ENCODE data around the gene CCDC177. TPM values are rescaled to one million over a fixed set of nuclear protein-coding genes. Genes with fewer than 3 reads are reported as not detected.
"Not testable (repeated sequence)": the region's sequence is repeated elsewhere in the genome, so short reads cannot be mapped to it uniquely, and the experiment has no call there.

The CCDC177 gene
- total RNA-seq, 1 experiment from 2014 or later = not detected

DNA sequence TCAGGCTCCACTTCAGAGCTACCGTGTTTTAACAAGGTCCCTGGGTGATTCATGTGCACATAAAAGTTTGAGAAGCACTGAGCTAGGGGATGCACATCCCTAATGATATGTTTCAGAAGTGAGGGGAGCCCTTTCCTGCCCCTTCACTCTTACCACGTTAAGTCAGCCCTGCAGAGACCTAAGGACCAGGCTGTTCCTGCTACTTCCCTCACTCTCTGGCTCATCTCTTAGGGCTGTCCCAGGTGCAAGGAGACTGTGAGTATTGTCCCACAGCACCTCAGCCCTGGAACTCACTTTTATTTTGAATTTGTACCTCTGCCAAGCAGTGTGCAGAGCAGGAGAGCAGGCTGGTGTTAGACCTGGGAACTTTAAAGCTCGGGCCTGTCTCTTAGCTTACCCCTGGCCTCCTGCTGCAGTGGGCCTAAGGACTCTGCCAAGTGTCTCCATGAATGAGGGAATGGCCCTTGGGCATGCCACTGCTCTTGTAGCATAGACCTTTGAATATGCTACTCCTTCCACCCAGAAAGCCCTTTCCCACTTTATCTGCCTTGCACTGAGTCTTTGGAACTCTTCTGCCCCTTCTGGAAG is 25.7 kb upstream of the CCDC177 start:
- no peak for DNase-seq (ENCODE audit: low read depth)

DNA sequence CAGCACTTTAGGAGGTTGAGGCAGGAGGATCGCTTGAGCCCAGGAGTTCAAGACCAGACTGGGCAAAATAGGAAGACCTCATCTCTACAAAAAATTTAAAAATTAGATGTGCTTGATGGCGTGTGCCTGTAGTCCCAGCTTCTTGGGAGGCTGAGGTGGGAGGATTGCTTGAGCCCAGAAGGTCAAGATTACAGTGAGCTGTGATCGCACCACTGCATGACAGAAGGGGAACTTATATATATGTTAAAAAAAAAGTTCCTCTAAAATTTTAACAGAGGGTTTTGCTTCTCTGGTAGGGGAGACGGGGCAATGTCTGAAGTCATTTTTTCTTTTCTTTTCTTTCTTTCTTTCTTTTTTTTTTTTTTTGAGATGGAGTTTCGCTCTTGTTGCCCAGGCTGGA is 24.8 kb upstream of the CCDC177 start:
- DNase-seq (ENCODE audit: low read depth) = not testable (repeated sequence)

DNA sequence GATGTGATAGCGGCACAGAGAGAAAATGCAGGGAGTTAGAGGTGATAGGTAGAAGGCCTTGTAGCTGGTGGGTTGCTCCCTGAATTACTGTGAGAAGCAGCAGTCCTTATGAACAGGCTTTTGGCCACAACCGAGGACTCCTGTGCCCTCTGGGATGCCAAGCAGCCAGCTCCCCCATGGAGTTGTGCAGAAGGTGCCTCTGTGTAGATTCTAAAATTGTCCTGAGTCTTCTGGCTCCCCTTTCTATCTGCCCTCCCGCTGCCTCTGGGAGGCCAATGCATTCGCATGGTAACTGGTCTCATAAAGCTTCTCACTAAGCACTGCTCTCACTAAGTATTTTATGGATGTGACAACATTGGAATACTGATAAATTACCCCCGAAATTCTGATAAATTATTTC is 20.7 kb upstream of the CCDC177 start:
- DNase-seq (ENCODE audit: low read depth) = no peak

DNA sequence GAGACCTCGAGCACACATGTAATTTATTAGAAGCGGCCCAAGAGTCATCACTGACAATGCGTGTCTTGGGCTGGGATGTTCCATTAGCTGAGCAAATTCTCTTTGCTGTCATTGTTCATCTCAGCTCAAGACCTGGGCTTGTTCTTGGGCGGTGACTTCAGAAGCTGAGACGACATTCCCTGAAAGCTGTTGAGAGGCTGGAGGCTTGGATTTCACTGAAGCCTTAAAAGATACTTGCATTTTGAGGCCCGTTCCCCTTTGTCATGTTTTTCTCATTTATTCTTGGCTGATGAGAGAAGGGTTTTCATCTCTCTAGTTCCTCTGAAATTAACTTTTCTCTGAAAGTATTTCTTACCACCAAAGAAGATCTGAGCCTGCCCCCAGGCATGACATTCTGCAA is 20.2 kb upstream of the CCDC177 start:
- no peak for DNase-seq (ENCODE audit: low read depth)

DNA sequence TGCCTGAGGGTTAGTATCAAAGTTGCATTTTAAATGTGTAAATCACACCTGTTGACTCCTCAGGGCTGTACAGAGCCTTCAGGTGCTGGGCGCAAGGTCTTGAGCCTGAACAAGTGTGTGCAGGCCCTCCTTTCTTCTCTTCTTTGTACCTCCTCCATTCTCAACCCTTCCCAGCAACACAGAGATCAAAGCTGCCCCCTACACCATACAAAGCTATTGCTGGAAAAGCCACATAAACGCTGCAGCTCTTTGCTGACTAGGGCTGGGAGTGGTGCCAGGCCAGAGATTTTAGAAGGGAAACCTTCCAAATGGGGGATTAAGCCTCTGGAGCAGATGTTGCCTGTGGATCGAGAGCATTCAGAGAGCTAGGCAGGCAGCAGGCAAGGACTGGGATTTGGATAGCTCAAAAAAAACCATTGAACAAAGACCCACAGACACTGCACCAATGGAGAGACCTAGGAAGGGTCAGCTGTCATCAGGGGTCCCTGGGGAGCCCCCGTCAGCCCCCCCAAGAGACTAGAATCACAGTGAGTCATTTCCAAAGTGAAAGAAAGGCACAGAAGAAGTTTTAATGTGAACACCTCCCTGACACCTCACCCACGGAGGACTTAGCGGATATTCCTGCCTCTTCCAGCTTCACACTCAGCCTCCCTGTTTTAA is 18.5 kb upstream of the CCDC177 start:
- peak; percentile 50 for DNase-seq (ENCODE audit: low read depth)

DNA sequence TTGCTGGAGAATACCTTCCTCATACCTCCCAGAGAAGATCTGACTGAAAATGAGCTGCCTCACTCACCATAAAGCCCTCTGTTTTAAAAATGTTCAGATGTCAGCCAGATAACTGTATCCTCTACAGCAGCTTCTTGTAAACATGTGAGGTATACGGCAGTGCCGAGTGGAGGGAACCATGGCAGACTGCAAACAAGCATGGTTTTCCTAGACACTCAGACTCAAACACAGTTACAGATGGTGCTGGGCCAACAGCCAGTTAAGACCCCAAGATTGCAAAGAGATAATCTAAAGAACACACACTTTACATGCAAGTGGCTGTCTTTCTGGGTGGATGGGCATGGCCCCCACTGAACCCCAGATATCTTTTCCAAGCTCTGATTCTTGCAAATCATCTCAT is 16.6 kb upstream of the CCDC177 start:
- no peak for DNase-seq (ENCODE audit: low read depth)

DNA sequence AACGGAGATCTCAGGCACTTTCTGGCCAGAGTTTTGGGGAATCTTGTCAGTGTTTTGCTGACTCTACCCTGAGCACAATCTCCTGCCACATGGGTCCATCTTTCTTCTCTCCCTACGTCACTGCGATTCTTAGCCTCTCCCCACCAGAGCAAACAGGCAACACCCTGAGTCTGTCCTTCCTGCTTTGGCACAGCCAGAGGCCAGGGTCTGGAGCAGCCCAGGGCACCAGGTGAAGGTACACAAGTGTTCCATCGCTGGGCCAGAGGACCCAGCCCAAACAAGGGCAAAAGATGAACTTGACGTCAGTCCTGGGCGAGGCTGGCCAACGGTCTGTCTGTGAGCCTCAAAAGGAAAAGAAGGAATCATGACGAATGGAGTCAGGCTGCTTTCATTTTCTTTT is 12.7 kb upstream of the CCDC177 start:
- DNase-seq (ENCODE audit: low read depth) = no peak

DNA sequence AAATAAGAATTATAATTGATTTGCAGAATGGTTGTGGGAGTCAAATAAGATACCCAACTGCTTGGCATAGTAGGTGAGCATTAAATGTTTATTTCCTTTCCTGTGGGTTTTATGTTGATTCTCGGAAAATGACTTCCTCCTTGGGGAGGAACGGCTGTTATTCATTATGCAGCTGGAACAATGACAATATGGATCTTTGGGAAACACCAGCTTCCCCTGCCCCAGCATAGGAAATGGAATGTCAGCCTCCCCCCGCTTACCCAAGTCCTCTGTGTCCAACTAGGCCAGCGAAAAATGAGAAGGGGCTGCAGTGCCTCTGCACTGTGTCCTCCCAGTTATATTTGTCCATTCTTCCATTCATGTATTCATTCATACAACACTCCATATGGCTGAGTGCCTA is 11.7 kb upstream of the CCDC177 start:
- DNase-seq (ENCODE audit: low read depth) = no peak

DNA sequence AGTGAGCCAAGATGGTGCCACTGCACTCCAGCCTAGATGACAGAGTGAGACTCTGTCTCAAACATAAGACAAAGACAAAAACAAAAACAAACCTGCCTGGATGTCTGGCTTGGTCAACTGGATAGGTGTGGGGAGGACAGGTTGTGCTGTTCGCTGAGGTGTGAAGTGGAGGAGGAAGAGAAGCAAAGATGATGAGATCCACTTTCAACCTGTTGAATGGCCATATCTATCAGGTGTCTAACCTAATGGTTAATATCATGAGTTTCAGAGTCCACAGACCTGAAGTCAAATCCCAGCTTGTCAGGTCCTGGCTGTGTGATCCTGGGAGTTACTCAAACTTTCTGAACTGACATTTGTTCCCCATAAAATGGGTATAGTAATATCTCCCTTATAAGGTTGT is 9.7 kb upstream of the CCDC177 start:
- DNase-seq (ENCODE audit: low read depth) = no peak

DNA sequence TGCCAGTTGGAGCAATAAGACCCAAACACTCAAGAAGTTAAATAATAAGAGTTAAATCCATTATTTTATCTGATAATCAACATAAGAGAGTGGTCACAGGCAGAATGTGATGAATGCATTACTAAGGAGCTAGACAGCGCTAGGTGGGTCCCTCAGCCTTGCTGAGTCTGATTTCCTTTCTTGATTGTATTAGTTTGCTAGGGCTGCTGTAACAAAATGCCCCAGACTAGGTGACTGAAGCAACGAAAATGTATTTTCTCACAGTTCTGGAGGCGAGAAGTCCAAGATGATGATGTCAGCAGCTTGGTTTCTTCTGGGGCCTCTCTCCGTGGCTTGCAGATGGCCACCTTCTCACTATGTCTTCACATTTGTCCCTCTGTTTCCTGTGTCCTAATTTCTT is 8.2 kb upstream of the CCDC177 start:
- no peak for DNase-seq (ENCODE audit: low read depth)

DNA sequence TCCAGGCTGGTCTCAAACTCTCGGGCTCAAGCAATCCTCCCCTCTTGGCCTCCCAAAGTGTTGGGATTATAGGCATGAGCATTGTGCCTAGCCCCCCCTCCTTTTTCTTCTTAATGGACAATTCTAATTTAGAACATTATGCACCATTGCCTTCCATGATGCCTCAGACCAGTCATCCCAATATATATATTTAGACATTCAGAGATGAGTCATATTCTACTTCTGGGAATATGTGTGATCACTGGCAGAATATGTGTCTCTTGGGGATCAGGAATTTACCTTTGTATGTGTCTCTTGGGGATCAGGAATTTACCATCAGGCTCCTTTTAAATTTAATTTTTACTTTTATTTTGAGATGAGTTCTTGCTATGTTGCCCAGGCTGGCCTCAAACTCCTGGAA is 7.5 kb upstream of the CCDC177 start:
- DNase-seq (ENCODE audit: low read depth) = no peak

DNA sequence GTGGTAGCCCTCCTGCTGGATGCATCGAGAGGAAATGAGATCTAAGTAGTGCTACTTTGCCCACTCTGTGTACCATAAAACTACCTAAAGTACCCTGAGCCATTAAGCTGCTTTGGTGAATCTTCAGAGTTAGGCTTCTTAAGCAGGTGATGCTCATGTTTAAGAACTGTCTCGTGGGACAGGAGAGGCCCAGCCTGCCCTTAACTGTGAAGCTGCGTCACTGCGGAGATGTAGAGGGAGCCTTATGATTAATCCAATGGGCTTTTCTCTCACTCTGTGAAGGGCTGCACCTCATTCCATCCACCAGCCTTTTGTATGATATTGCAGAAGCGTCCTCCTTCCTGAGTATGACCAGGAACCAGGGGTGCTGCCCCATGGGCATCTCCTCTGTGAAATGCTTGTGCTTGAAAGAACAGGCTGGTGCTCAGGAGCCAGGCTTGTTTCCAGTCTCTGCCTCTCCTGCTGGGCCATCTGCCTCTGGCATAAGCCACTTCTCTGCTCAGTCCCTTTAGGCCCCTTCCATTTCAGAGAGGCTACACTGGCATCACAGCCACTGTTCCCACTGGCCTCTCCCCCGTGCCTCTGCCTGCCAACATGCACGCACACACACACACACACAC is 6.8 kb upstream of the CCDC177 start:
- no peak for DNase-seq (ENCODE audit: low read depth)

DNA sequence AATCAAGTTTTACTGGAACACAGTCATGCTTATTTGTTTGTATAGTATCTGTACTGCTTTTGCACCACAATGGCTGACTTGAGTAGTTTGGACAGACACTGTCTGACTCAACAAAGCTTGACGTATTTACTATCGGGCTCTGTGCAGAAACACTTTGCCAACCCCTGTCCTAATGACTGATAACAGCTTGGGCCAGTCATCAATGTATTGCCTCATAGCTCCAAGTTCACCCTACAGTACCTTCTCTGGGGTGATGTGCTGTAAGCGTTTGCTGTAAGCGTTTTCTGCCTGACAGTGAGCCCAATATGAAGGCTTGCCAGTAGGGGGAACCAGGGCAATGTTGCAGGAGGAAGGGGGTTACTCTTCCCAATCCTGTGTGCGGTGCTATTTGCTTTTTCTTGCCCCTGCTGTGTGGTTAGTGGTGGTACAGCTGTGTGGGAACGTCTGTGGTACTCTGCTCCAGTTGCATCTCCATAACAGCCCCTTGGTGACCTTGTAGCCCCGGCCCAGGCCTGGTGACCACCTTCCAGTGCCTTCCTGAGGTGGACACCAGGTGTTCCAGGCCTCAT is 5.4 kb upstream of the CCDC177 start:
- peak; percentile 54 for DNase-seq (ENCODE audit: low read depth)

DNA sequence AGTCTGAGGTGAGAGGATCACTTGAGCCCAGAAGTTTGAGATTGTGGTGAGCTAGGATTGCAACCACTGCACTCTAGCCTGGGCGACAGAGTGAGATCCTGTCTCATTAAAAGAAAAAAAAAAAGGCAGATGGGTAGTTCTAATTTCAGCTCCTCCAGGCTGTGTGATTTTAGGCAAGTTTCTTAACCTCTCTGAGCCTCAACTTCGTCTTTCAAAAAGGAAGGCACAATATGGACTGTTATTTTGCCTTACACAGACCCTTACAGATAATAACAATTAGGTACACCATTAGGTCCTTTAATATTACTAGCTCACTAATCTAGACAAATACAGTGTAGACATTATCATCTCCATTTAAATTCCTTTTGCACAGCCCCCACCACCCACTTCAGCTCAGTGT is 4.8 kb upstream of the CCDC177 start:
- no peak for DNase-seq (ENCODE audit: low read depth)

DNA sequence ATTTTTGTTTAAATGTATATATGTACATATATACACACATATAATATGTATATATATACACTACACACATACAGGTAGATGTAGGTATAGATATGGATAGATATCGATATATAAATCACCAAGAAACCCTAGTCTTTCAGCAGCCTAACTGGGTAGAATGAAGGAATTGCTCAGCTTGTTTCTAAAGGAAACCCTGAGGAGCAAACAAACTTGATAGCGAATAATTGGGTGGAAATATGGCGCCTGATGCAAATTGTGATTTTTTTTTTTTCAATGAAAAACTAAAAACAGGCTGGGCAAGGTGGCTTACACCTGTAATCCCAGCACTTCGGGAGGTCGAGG is 254 bp upstream of the CCDC177 start:
- DNase-seq (ENCODE audit: low read depth) = no peak

DNA sequence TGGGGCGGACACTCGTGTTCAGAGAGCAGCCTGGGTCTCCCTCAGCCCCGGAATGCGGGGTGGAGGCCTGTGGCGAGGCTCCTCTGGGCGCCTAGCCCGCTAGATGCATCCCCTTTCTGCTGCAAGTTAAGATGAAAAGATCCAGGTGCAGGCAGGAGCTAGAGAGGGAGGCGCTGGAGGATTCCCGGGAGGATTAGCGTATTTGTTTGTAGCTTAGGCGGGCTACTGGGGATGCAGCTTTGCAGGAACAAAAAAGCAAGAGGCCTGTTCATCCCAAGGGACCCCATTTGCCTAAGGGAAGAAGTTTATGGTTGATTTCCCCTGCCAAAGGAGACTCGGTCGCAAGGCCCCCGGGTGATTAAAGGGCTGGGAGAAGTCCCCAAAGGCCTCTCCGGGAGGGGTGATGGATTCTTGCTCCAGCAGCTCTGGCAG is 824 bp downstream of the CCDC177 start:
- DNase-seq (ENCODE audit: low read depth) = no peak

DNA sequence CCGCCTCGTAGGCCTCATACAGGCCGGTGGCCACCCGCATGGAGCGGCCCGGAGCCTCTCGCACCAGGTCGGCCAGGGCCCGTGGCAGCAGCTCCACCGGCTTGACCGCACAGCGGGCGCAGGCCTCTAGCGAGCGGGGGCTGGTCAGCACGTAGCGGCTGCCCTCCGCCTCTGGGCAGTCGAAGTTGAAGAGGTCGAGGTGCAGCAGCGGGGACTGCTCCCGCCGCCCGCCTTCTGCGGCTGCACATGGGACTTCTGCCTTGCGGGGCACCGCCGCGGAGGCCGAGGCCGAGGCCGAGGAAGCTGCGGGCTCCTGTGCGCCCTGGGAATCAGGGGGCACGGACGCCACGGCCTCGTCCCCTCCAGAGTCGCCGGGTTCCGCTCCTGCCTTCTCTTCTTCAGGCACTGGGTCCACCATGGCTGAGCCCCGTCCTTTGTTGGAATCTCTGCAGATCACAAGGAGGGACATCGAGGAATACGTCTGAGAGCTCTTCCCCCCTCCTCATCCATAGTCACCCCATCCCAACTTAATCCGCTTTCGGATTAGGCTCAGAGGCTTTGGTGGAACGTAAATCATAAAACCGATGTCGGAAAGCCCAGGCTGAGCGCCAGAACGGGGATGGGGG is 1.4 kb downstream of the CCDC177 start:
- no peak for DNase-seq (ENCODE audit: low read depth)

DNA sequence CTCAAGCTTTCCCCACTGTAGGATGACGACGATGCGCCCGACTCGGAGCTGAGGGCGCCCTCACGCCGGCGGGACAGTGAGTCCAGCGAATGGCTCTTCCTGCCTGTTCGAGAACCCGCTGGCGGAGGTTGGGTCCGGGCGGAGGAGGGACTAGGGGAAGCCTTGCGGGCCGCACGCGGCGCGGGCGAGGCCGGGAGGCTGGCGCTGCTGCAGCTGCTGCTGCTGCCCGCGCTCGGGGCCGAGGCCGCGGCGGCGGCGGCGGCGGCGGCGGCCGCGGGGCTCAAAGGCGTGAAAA is 1.9 kb downstream of the CCDC177 start:
- DNase-seq (ENCODE audit: low read depth) = no peak

DNA sequence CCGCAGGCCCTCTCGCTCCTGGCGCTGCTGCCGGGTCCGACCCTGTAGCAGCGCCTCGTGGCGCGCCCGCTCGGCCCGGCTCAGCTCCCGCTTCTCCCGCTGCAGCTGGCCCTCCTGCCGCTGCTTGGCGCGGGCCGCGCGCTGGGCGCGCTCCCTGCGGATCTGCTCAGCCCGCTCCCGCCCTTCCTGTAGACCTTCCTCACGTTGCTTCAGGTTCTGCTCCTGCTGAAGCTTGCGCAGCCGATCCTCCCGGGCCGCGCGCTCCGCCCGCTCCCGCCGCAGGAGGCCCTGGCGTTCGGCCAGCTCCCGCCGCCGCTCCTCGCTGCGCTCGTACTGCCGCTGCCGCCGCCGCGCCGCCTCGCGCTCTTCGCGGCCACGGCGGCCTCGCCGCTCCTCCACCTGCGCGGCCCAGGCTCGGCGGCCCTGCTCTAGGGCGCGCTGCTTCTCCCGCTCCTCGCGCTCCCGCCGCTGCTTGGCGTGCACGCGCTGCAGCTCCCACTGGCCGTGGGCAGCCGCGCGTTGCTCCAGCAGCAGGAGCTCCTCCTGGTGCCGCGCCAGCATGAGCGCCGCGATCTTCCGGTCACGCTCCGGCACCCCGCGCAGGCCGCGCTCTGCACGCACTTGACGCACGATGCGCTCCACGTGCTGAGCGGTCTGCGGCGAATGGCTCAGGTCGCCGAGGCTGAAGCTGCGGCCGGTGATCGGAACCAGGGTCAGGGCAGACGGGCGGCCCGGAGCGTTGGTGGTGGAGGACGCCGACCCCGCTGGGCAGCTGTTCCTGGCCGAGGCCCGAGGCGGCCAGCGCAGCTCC is 2.4 kb downstream of the CCDC177 start:
- no peak for DNase-seq (ENCODE audit: low read depth)

DNA sequence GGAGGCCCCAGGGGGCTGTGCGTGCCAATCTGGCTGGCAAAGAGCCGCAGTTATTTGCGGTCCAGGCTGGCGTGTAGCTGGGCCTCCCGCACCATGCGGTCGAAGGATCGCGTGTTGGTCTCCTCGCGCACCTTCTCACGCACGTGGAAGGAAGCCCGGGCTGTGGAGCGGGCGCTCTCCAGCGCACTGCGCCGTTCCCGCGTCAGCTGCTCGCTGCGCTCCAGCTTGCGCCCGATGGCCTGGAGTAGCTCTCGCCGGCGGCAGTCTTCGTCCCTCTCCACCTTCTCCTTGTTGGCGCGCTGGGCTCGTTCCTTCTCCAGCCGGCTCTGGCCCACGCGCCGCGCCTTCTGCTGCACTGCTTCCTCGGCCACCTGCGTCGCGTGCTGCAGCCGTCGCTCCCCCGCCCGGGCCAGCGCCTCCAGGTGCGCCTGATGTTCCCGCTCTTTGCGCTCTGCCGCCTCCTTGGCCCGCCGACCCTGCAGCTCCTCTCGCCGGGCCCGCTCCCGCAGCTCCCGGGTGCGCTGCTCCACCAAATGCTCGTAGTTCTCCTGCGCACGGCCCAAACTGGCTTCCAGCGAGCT is 3.1 kb downstream of the CCDC177 start:
- no peak for DNase-seq (ENCODE audit: low read depth)

DNA sequence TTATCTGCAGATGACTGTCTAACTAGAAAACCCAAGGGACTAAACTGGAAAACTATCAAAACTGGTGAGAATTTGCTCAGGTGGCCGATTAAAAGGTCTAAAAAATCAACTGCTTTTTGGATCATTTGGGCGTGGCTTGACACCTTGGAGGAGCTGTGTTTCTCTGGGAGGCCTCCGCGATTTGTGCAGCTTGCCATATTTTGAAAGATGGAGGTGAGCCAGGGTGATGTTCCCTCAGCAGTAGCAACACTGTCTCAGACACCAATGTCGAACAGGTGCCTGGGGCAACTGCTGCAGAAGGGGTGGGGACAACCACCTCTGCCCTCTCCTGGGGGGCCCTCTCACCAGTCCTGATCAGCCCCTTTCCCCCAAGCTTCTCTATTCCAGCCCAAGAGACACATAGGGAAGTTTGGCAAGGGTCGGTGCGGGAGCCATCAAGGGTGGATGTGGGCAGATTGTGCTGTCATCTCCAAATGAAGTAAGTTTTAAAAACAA is 3.8 kb downstream of the CCDC177 start:
- DNase-seq (ENCODE audit: low read depth) = no peak

DNA sequence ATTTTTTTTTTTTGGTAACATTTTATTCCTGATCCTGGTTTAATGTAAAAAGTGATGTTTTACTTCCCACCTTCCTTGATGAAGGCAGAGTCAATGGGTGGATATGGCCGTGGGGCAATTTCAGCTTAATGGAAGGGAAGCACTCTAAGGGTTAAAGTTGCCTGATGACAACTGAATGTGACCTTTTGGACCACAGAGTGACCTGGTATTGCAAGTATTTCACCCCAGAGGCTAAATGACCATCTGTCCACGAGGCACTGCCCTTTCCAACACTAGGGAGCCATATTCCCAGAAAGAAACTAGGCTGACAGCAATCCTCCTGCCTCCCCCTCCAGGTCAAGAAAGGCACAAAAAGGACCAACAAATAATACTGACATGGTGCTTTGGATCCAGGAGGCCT is 4.8 kb downstream of the CCDC177 start:
- no peak for DNase-seq (ENCODE audit: low read depth)
